Measurements from ENCODE around the gene PDZD8.

PDZD8 gene

GRCh38 chr10:117320050-117320665 lies 55.1 kb downstream of the PDZD8 start:
- no peak overlapping the region for H2AFZ ChIP-seq (ENCODE audit: low read length)
- no peak overlapping the region for H3K4me3 ChIP-seq (ENCODE audit: low read depth, low read length, poor library complexity, severe bottlenecking)
- H3K27ac ChIP-seq (ENCODE audit: low read depth, low read length, poor library complexity, severe bottlenecking), result no peak overlapping the region
- peaks cover 2% of the 10 kb centered on the region; the same call in 1 of the 2 replicates for H4K20me1 ChIP-seq (ENCODE audit: insufficient read depth, low read length)
- H3K27me3 ChIP-seq (ENCODE audit: insufficient read depth, low read length), result no peaks in the 10 kb centered on the region
- H3F3A ChIP-seq (ENCODE audit: insufficient read depth, low read length), result no peaks in the 10 kb centered on the region; the same call in none of the 2 replicates
- no peaks in the 10 kb centered on the region for H3K79me2 ChIP-seq (ENCODE audit: insufficient read depth, low read length)
- H3K4me2 ChIP-seq (ENCODE audit: low read length), result no peak overlapping the region
- TF ChIP-seq EZH2 (IDR thresholded peaks at IDR 0.05; ENCODE audit: borderline replicate concordance, low read length) (no peak), CTCF (IDR thresholded peaks at IDR 0.05; ENCODE audit: low read length) (peak; percentile 71)
- H3K9me2 ChIP-seq (ENCODE audit: low read depth, low read length), result no peaks in the 10 kb centered on the region
- H3K9me3 ChIP-seq (ENCODE audit: low read length), result no peaks in the 10 kb centered on the region
- 0 out of 2 replicates have a peak, but pooled peaks cover 3% of the 10 kb centered on the region for H3K36me3 ChIP-seq (ENCODE audit: insufficient read depth, low read length)
- no peak overlapping the region for H3K9ac ChIP-seq (ENCODE audit: low read length)
- no peaks in the 10 kb centered on the region for H3K4me1 ChIP-seq (ENCODE audit: insufficient read depth, low read length, severe bottlenecking)

GRCh38 chr10:117318909-117319308 lies 56.3 kb downstream of the PDZD8 start:
- Histone ChIP-seq H3K9me3 (ENCODE audit: low read length) (no peaks in the 10 kb centered on the region), H3K9me2 (ENCODE audit: low read depth, low read length) (no peaks in the 10 kb centered on the region), H3K4me1 (ENCODE audit: insufficient read depth, low read length, severe bottlenecking) (no peaks in the 10 kb centered on the region), H3K4me2 (ENCODE audit: low read length) (no peak overlapping the region), H3K36me3 (ENCODE audit: insufficient read depth, low read length) (no peaks in the 10 kb centered on the region), H3K4me3 (ENCODE audit: low read depth, low read length, poor library complexity, severe bottlenecking) (no peak overlapping the region), H4K20me1 (ENCODE audit: insufficient read depth, low read length) (peaks cover 2% of the 10 kb centered on the region; the same call in 1 of the 2 replicates), H3K79me2 (ENCODE audit: insufficient read depth, low read length) (no peaks in the 10 kb centered on the region), H3K9ac (ENCODE audit: low read length) (no peak overlapping the region), H3K27ac (ENCODE audit: low read depth, low read length, poor library complexity, severe bottlenecking) (no peak overlapping the region), H3K27me3 (ENCODE audit: insufficient read depth, low read length) (no peaks in the 10 kb centered on the region), H2AFZ (ENCODE audit: low read length) (no peak overlapping the region), H3F3A (ENCODE audit: insufficient read depth, low read length) (no peaks in the 10 kb centered on the region; the same call in 1 of the 2 replicates)
- TF ChIP-seq CTCF (IDR thresholded peaks at IDR 0.05; ENCODE audit: low read length) (peak; percentile 43; the same call in 1 of the 2 replicates), EZH2 (IDR thresholded peaks at IDR 0.05; ENCODE audit: borderline replicate concordance, low read length) (no peak)

- Histone ChIP-seq H3K27ac (ENCODE audit: low read depth, low read length, poor library complexity, severe bottlenecking) (no peak overlapping the region), H3F3A (ENCODE audit: insufficient read depth, low read length) (no peaks in the 10 kb centered on the region; the same call in 1 of the 2 replicates), H3K27me3 (ENCODE audit: insufficient read depth, low read length) (no peaks in the 10 kb centered on the region), H4K20me1 (ENCODE audit: insufficient read depth, low read length) (peaks cover 2% of the 10 kb centered on the region; the same call in 1 of the 2 replicates), H3K9me2 (ENCODE audit: low read depth, low read length) (no peaks in the 10 kb centered on the region), H2AFZ (ENCODE audit: low read length) (no peak overlapping the region), H3K36me3 (ENCODE audit: insufficient read depth, low read length) (no peaks in the 10 kb centered on the region), H3K4me2 (ENCODE audit: low read length) (no peak overlapping the region), H3K9ac (ENCODE audit: low read length) (no peak overlapping the region), H3K79me2 (ENCODE audit: insufficient read depth, low read length) (no peaks in the 10 kb centered on the region), H3K9me3 (ENCODE audit: low read length) (no peaks in the 10 kb centered on the region), H3K4me3 (ENCODE audit: low read depth, low read length, poor library complexity, severe bottlenecking) (no peak overlapping the region), H3K4me1 (ENCODE audit: insufficient read depth, low read length, severe bottlenecking) (no peaks in the 10 kb centered on the region)
- TF ChIP-seq EZH2 (IDR thresholded peaks at IDR 0.05; ENCODE audit: borderline replicate concordance, low read length) (no peak), CTCF (IDR thresholded peaks at IDR 0.05; ENCODE audit: low read length) (no peak)
Observed at GRCh38 chr10:117316701-117317100, 58.5 kb downstream of the PDZD8 start.

Data from OCI-LY1 (cell line).